Ureter (tissue), 1 donor: ENCODE data around the gene PTPRF. TPM values are rescaled to one million over a fixed set of nuclear protein-coding genes. Genes with fewer than 3 reads are reported as not detected.

ENCODE experiments used
- DNase-seq: peaks from one replicate; pipeline ENCODE4 v3.0.0-alpha.2; 2020; ENCODE audit warnings: low spot score
- total RNA-seq: library from RNA; stranded (reverse); gene quantifications from one replicate; pipeline ENCODE4 v1.2.4, GENCODE V29; 2023
- donor health status: DM: yes; HTN: yes; CAD: no.

PTPRF gene
- total RNA-seq, 1 donor from 2014 or later, result 405 TPM

DNA sequence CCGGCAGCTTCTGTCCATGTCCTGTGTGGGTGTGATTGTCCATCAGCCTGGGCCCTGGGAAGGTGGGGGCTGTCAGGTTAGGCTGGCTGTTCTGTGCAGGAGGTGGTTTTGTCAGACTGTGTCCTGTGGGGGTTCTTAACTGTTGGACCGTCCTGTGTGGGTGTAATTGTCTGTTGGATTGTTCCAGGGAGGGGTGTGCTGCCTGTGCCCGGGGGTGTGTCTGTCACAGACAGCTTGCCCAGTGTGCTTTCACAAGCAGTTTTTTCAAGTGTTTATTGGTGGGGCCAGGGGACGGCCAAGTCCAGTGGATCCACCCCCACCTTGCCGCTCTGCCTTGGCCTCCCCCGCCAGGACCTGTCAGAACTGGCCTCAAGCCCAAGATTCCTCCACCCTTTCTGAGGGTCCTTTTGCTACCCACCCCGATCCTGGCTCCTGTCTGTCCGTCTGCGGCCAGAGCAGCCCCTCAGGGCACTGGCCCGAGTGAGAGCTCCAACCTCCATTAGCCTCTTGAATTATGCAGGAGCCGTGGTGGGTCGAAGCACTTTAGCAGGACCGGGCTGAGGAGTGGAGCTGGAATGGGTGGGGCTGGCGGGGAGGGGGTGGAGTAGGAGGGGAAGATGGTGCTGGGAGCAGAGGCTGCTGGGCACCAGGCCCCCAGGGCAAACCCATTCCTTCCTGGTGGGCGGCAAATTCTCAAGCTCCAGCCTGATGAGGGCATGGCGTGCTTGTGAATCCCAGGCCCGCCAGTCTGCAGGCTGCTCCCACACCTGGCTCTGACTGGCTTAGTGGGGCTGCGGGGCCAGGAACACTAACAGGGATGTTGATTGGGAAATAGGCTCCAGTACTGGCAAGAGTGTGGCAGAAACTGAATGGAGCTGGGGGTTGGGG is 47.2 kb downstream of the PTPRF start:
- DNase-seq, result no peak

- DNase-seq, result no peak
Measured at GRCh38 chr1:43580039-43580438, 49.4 kb downstream of the PTPRF start.

GRCh38 chr1:43582162-43582566 is 51.5 kb downstream of the PTPRF start:
- peak; percentile 90 for DNase-seq

- no peak for DNase-seq
Measured at GRCh38 chr1:43583058-43583457, 52.4 kb downstream of the PTPRF start.

- DNase-seq, result no peak
Measured at GRCh38 chr1:43584204-43584603, 53.5 kb downstream of the PTPRF start.

GRCh38 chr1:43585557-43585956 is 54.9 kb downstream of the PTPRF start:
- DNase-seq, result no peak

DNA sequence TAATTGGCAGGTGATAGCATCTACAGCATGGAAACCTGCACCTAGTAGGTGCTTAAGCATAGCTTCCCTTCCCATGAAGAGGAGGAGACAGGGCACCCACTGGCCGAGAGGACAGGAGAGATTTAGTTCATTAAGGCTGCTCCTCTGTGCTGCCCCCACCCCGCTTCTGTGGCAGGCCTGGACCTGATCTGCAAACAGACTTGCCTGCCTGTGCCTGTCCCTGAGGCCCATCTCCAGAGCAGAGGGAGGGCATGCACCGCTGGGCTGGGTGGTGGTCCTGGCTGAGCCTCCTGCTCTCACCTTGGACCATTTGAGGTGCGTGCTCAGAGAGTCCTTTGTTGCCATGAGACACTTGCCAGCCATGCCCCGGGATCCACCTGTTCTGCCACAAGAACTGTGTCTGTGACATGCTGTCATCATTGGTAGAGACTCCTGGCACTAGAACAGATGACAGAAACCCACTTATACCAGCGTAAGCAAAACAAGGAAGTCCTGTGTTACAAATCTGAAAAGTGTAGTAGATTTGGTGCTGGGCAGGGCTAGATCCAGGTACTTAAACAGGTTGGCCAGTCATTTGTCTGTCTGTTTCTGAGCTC is 55.6 kb downstream of the PTPRF start:
- peak; percentile 61 for DNase-seq

GRCh38 chr1:43587001-43587400 is 56.3 kb downstream of the PTPRF start:
- DNase-seq, result no peak

DNA sequence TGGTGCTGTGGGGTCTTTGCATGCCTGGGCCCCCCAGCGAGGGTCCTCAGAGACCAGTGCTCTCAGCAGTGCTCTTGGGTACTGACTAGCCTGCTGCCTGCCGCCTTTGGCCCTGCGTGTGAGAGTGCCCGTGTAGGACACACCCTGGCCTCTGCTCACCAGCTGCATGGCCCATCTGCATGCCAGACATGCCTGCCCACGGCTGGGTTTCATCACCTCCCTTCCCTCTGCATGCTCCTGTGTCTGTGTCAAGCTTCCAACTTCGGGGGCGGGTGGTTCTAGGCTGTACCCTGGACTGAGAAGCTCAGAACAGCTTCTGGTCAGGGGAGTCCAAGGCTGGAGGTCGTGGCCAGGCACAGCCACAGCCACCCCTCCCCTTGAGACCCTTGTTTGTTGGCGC is 56.9 kb downstream of the PTPRF start:
- DNase-seq, result no peak

DNA sequence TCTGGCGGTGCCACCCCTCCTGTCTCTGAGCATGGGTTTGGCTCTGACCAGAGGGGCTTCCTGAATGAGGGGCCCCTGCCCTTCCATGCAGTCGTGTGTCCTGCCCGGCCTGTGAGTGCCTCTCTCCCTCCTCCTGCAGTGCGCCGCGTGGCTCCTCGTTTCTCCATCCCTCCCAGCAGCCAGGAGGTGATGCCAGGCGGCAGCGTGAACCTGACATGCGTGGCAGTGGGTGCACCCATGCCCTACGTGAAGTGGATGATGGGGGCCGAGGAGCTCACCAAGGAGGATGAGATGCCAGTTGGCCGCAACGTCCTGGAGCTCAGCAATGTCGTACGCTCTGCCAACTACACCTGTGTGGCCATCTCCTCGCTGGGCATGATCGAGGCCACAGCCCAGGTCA is 57.9 kb downstream of the PTPRF start:
- no peak for DNase-seq

GRCh38 chr1:43590388-43590925 is 59.8 kb downstream of the PTPRF start:
- DNase-seq, result no peak

GRCh38 chr1:43591181-43591580 is 60.5 kb downstream of the PTPRF start:
- no peak for DNase-seq

DNA sequence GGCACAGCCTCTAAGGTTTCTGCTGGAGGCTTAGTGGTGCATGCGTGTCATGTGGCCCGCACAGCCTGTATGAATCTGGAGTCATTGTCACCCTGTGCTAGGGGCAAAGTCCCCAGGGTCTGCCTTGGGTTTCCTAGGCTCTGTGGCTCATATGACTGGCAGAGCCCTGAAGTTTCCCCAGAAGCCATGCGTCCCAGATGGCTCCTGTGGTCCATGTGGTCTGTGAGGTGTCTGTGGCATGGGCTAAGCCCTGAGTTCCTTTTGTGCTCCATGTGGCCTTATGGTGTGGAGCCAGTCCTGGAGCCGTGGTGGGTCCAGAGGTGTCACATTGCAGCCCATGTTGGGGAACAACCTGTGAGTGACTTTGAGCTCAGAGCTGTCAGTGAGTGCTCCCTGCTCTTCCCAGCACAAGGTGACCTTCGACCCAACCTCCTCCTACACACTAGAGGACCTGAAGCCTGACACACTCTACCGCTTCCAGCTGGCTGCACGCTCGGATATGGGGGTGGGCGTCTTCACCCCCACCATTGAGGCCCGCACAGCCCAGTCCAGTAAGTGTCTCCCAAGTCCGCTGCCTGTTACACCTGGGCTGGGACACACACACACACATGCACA is 61.5 kb downstream of the PTPRF start:
- no peak for DNase-seq

- DNase-seq, result no peak
Measured at GRCh38 chr1:43592974-43593683, 62.4 kb downstream of the PTPRF start.

DNA sequence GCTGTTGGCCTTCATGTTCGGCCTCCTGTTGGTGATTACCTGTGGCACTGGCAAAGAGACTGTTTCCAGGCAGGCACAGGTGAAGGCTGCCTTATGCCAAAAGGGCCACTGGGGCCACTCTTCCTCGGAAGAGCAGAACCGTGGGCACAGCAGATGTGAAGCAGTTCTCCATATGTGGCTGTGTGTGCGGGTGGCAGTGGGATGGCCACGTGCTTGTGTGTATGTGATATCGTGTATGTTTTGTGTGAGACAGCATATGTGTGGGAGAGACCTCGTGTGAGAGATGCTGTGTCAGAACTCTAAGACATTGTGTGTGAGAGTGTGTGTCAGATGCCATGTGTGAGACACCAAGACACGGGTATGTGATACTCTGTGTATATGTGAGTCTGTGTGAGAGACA is 65.9 kb downstream of the PTPRF start:
- no peak for DNase-seq

DNA sequence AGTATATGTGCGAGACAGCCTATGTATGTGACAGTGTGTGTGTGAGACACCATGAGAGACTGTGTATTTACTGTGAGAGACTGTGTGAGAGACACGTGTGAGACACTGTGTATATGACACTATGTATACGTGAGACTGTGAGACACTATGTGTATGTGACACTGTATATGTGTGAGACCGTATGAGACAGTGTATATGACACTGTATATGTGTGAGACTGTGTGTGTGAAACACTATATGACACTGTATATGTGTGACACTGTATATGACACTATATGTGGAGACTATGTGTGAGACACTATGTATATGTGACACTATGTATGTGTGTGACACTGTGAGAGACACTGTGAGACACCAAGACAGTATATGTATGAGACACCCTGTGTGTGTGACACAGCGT is 66.3 kb downstream of the PTPRF start:
- no peak for DNase-seq

DNA sequence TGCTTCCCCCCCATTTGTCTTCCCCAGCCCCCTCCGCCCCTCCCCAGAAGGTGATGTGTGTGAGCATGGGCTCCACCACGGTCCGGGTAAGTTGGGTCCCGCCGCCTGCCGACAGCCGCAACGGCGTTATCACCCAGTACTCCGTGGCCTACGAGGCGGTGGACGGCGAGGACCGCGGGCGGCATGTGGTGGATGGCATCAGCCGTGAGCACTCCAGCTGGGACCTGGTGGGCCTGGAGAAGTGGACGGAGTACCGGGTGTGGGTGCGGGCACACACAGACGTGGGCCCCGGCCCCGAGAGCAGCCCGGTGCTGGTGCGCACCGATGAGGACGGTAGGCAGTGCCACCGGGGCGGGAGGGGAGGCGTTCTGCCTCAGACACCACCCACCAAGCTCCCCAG is 67.0 kb downstream of the PTPRF start:
- DNase-seq, result no peak

- no peak for DNase-seq
Measured at GRCh38 chr1:43598622-43599021, 67.9 kb downstream of the PTPRF start.

- DNase-seq, result no peak
Measured at GRCh38 chr1:43600033-43601020, 69.6 kb downstream of the PTPRF start.

DNA sequence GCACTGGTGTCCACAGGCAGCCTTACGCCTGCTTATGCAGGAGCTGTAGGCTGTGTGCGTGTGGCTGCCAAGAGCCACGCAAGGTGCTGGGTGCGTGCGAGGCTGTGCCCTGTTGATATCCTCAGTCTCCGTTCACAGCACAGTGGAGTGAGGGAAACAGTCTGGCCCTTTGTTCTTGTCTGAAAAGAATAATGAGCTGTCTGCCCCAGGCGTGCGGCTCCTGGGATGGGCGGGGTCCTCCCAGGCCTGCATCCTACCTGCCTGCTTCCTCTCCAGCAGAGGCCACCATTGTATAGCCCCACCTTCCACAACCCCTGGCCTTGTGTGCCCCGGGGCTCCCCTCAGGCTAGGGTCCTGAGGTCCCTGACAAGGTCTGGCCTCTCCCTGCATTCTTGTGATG is 72.3 kb downstream of the PTPRF start:
- no peak for DNase-seq

DNA sequence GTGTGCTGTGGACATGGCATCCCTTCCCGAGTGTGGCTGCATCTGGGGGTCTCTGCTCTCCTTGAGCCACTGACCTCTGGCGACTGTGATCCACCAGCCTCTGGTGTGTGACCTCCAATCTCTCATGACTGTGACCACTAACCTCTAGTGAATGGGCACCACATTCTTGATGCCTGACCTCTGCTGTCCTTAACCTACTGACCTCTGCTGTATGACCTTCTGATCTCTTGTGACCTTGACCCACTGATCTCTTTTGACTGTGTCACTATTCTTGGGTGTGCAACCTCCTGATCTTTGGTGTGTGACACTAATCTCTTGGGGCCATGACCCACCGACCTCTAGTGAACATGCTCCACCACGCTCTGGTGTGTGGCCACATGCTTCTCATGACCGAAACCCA is 73.5 kb downstream of the PTPRF start:
- DNase-seq, result no peak
